HCT116 (cell line): ENCODE measurements around the gene AGAP1. TPM values are rescaled to one million over a fixed set of nuclear protein-coding genes. Genes with fewer than 3 reads are reported as not detected.

Experiments
- ATAC-seq: fragments of 200-7000 bp; cut with Tn5 transposase; 2 replicates; pipeline ENCODE4 v1.9.1; 2020; ENCODE audit warnings: mild to moderate bottlenecking, moderate library complexity
- BruUV-seq: library from RNA; stranded (reverse); fragments of 400-500 nt; replicated peaks from 2 replicates; lab custom pipeline; 2021; lab: Mats Ljungman, UMichigan
- CTCF ChIA-PET: fragments of 300-600 bp; sonication (Branson Sonifier 250); formaldehyde crosslinking; loops from one replicate; lab custom pipeline; 2021; ENCODE audit warnings: antibody characterized with exemption; lab: Charles Lee
- POLR2A ChIA-PET: fragments of 300-600, 350-600 bp; sonication (Branson Sonifier 250); formaldehyde crosslinking; loops from one replicate; lab custom pipeline; 2021; ENCODE audit warnings: antibody characterized with exemption; lab: Charles Lee
- RAD21 ChIA-PET, 2 experiments: fragments of 300-600 bp; sonication (Branson Sonifier 250); formaldehyde crosslinking; loops; one replicate each; lab custom pipeline; 2023; ENCODE audit warnings: low total read pairs in 2 of 2; ENCODE audit not compliant: uncharacterized antibody in 2 of 2, unreplicated experiment in 2 of 2, low non-redundant PET in 1 of 2; lab: Charles Lee
- DNase-seq: peaks from one replicate; pipeline ENCODE4 v3.0.0-alpha.2; 2010; ENCODE audit warnings: low read depth, low spot score
- H2AFZ ChIP-seq: fragments of 200-600 bp; shearing (Covaris generic), sonication (generic); 2 replicates; pipeline ENCODE4 v1.6.1; 2017; ENCODE audit warnings: low read depth, mixed run types, mixed read lengths, antibody characterized with exemption, low read length; ENCODE audit not compliant: poor library complexity, severe bottlenecking
- H3K27ac ChIP-seq: 2 replicates; pipeline ENCODE4 v1.5.1; 2012; ENCODE audit warnings: low read depth, low read length
- H3K27me3 ChIP-seq: fragments of 200-600 bp; sonication (generic); 2 replicates; pipeline ENCODE4 v1.6.1; 2016; ENCODE audit warnings: mixed run types, low read length, mixed read lengths; ENCODE audit not compliant: insufficient read depth
- H3K36me3 ChIP-seq, 2 experiments: fragments of 200-500 bp in 1 of 2; fragments of 200-600 bp in 1 of 2; sonication (Bioruptor generic) in 1 of 2; sonication (generic) in 1 of 2; 2 replicates each; pipeline versions ENCODE4 v1.5.1 to v1.6.1; 2014 to 2016; ENCODE audit warnings: low read length in 2 of 2, inconsistent platforms in 1 of 2, mixed read lengths in 1 of 2, mixed run types in 1 of 2; ENCODE audit not compliant: insufficient read depth in 2 of 2, control insufficient read depth in 1 of 2
- H3K4me1 ChIP-seq, 2 experiments: fragments of 200-600 bp in 1 of 2; sonication (generic) in 1 of 2; 2 replicates each; pipeline versions ENCODE4 v1.5.1 to v1.6.1; 2012 to 2017; ENCODE audit warnings: low read length in 2 of 2, inconsistent platforms in 1 of 2, mild to moderate bottlenecking in 1 of 2, mixed read lengths in 1 of 2, mixed run types in 1 of 2, moderate library complexity in 1 of 2; ENCODE audit not compliant: insufficient read depth in 2 of 2, control insufficient read depth in 1 of 2
- H3K4me2 ChIP-seq: fragments of 200-600 bp; sonication (generic); 2 replicates; pipeline ENCODE4 v1.6.1; 2017; ENCODE audit warnings: mixed run types, low read length, mixed read lengths
- H3K4me3 ChIP-seq, 2 experiments: fragments of 200-600 bp in 1 of 2; sonication (generic) in 1 of 2; replicated peaks in 1 of 2; 2 replicates each; pipeline ENCODE4 v1.5.1; 2011 to 2016; ENCODE audit warnings: low read length in 2 of 2, control low read depth in 1 of 2, low read depth in 1 of 2, mild to moderate bottlenecking in 1 of 2, mixed read lengths in 1 of 2, mixed run types in 1 of 2
- H3K79me2 ChIP-seq: fragments of 200-600 bp; sonication (generic); 2 replicates; pipeline ENCODE4 v1.6.1; 2017; ENCODE audit warnings: mild to moderate bottlenecking, mixed run types, low read length, moderate library complexity, mixed read lengths; ENCODE audit not compliant: insufficient read depth
- H3K9ac ChIP-seq: fragments of 200-600 bp; sonication (generic); 2 replicates; pipeline ENCODE4 v1.6.1; 2016; ENCODE audit warnings: low read length, mixed read lengths
- H3K9me2 ChIP-seq: fragments of 200-600 bp; sonication (generic), shearing (Covaris generic); 2 replicates; pipeline ENCODE4 v1.6.1; 2017; ENCODE audit warnings: mixed run types, mild to moderate bottlenecking, moderate library complexity; ENCODE audit not compliant: insufficient read depth
- H3K9me3 ChIP-seq, 2 experiments: fragments of 200-500 bp in 1 of 2; fragments of 200-600 bp in 1 of 2; sonication (Bioruptor generic) in 1 of 2; sonication (generic) in 1 of 2; 2 replicates each; pipeline ENCODE4 v1.6.1; 2014 to 2017; ENCODE audit warnings: low read length in 2 of 2, mixed read lengths in 2 of 2, inconsistent platforms in 1 of 2, low read depth in 1 of 2, mild to moderate bottlenecking in 1 of 2, mixed run types in 1 of 2, moderate library complexity in 1 of 2; ENCODE audit not compliant: control insufficient read depth in 1 of 2, insufficient read depth in 1 of 2
- H4K20me1 ChIP-seq: fragments of 200-600 bp; sonication (generic), shearing (Covaris generic); 2 replicates; pipeline ENCODE4 v1.6.1; 2017; ENCODE audit warnings: mixed run types, mild to moderate bottlenecking, moderate library complexity; ENCODE audit not compliant: insufficient read depth
- EGR1 ChIP-seq: IDR thresholded peaks from 2 replicates; pipeline ENCODE4 v1.6.1; 2012; ENCODE audit warnings: low read depth
- EZH2 ChIP-seq: fragments of 200-600 bp; sonication (generic); IDR thresholded peaks from 2 replicates; pipeline ENCODE4 v1.6.1; 2017; ENCODE audit warnings: antibody characterized with exemption, mixed run types
- RAD21 ChIP-seq: IDR thresholded peaks from 2 replicates; pipeline ENCODE4 v1.6.1; 2012; ENCODE audit warnings: low read depth, mild to moderate bottlenecking
- SIN3A ChIP-seq: IDR thresholded peaks from 2 replicates; pipeline ENCODE4 v1.6.1; 2012; ENCODE audit warnings: low read depth
- SRF ChIP-seq: IDR thresholded peaks from 2 replicates; pipeline ENCODE4 v1.6.1; 2012; ENCODE audit warnings: low read depth
- intact Hi-C: fragments of 100-400 bp; cut with micrococcal nuclease; formaldehyde crosslinking; loops from 2 replicates; pipeline ENCODE4 v1.10.0; 2022
- total RNA-seq: library from RNA; stranded (reverse); gene quantifications from one replicate; pipeline ENCODE4 v1.2.1, GENCODE V29; 2021; ENCODE audit not compliant: unreplicated experiment
- TF ChIP-seq, protein P1 (sequence below): IDR thresholded peaks from 2 replicates; pipeline ENCODE4 v1.6.1; 2011; ENCODE audit warnings: mild to moderate bottlenecking, low read length, moderate library complexity; ENCODE audit not compliant: insufficient replicate concordance; ENCODE audit errors: extremely low read depth
- TF ChIP-seq, protein P2 (sequence below), 3 experiments: fragments of 200-600 bp in 1 of 3; sonication (generic) in 1 of 3; IDR thresholded peaks in 2 of 3; conservative IDR thresholded peaks in 1 of 3; 2 replicates each; pipeline ENCODE4 v1.5.1; 2012 to 2017; ENCODE audit warnings: low read depth in 2 of 3, low read length in 2 of 3, antibody characterized with exemption in 1 of 3, borderline replicate concordance in 1 of 3, control low read depth in 1 of 3, mild to moderate bottlenecking in 1 of 3, mixed read lengths in 1 of 3, mixed run types in 1 of 3, moderate library complexity in 1 of 3; ENCODE audit not compliant: insufficient read depth in 1 of 3

AGAP1 gene
- total RNA-seq, 1 experiment from 2014 or later: 43.8 TPM

DNA sequence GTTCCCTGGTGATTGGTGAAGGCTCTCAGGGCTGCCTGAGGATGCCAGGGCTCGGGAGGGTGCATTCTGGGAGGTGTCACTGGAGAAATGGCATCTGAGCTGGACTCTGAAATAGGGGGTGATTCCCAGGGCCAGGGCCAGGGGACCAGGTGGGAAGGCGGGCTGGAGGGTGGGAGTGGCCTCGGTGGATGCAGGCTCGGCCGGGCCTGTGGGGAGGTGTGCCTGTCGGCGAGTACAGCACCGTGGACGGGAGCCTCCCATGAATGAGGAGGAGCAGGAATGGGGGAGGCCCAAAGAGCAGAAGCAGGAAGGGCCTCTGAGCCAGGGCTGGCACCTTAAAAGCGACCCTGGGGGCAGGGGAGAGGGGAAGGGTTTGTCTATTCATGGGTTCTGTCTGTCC is 557.5 kb downstream of the AGAP1 start:
- Histone ChIP-seq H3K4me2 (no peak overlapping the region), H3K79me2 (no peaks in the 10 kb centered on the region), H3K4me1 (peaks cover 0 to 3% of the 10 kb centered on the region in 2 experiments; a peak in 1 of 4 replicates), H3K4me3 (no peak overlapping the region), H3K9ac (no peak overlapping the region), H2AFZ (no peak overlapping the region), H3K27ac (no peak overlapping the region), H4K20me1 (no peaks in the 10 kb centered on the region), H3K36me3 (peaks cover 0 to 2% of the 10 kb centered on the region in 2 experiments; a peak in 1 of 4 replicates)
- DNase-seq (no peak), ATAC-seq (no peak)
- RAD21 ChIA-PET: no interaction called here
- BruUV-seq: no TSS peak
- intact Hi-C loops: no loop called here
- TF ChIP-seq SIN3A (no peak), SRF (no peak), RAD21 (no peak)
- TF ChIP-seq, protein P1, sequence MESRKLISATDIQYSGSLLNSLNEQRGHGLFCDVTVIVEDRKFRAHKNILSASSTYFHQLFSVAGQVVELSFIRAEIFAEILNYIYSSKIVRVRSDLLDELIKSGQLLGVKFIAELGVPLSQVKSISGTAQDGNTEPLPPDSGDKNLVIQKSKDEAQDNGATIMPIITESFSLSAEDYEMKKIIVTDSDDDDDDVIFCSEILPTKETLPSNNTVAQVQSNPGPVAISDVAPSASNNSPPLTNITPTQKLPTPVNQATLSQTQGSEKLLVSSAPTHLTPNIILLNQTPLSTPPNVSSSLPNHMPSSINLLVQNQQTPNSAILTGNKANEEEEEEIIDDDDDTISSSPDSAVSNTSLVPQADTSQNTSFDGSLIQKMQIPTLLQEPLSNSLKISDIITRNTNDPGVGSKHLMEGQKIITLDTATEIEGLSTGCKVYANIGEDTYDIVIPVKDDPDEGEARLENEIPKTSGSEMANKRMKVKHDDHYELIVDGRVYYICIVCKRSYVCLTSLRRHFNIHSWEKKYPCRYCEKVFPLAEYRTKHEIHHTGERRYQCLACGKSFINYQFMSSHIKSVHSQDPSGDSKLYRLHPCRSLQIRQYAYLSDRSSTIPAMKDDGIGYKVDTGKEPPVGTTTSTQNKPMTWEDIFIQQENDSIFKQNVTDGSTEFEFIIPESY: no peak
- TF ChIP-seq, all 23 proteins: peak for 0
- CTCF ChIA-PET: no interaction called here
- Histone ChIP-seq H3K9me3 (no peaks in the 10 kb centered on the region), H3K27me3 (no peaks in the 10 kb centered on the region), H3K9me2 (no peaks in the 10 kb centered on the region)
- POLR2A ChIA-PET: no interaction called here

DNA sequence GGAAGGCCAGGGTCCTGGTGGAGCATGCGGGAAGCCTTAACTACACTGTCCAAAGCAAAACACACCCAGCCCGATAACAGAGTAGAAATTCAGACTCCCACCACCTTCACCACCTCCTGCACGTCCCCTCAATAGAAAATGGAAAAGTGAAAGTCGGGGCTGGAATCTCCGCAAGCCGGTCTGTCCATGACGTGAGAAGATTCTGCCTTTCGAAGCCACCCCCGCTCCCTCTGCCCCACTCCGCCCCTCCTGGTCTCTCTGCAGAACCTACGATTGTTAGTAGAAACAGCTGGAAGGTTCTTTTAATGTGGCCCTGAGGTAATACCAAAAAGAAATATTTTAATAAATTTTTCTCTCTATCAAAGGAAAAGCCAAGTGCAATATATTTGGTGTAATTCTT is 558.0 kb downstream of the AGAP1 start:
- Histone ChIP-seq H3K27ac (no peak overlapping the region), H3K36me3 (peaks cover 0 to 2% of the 10 kb centered on the region in 2 experiments; a peak in 1 of 4 replicates), H3K9me2 (no peaks in the 10 kb centered on the region), H3K4me3 (no peak overlapping the region), H3K4me2 (no peak overlapping the region), H3K79me2 (no peaks in the 10 kb centered on the region), H3K4me1 (peaks cover 0 to 3% of the 10 kb centered on the region in 2 experiments; a peak in 1 of 4 replicates), H2AFZ (no peak overlapping the region), H3K27me3 (no peaks in the 10 kb centered on the region), H3K9me3 (no peaks in the 10 kb centered on the region), H3K9ac (no peak overlapping the region), H4K20me1 (no peaks in the 10 kb centered on the region)
- ATAC-seq (no peak), DNase-seq (no peak)
- ChIA-PET CTCF (no interaction called here), POLR2A (no interaction called here), RAD21 (no interaction called here)
- intact Hi-C loops: no loop called here
- BruUV-seq: no TSS peak
- no peak for TF ChIP-seq EGR1
- TF ChIP-seq, protein P2, sequence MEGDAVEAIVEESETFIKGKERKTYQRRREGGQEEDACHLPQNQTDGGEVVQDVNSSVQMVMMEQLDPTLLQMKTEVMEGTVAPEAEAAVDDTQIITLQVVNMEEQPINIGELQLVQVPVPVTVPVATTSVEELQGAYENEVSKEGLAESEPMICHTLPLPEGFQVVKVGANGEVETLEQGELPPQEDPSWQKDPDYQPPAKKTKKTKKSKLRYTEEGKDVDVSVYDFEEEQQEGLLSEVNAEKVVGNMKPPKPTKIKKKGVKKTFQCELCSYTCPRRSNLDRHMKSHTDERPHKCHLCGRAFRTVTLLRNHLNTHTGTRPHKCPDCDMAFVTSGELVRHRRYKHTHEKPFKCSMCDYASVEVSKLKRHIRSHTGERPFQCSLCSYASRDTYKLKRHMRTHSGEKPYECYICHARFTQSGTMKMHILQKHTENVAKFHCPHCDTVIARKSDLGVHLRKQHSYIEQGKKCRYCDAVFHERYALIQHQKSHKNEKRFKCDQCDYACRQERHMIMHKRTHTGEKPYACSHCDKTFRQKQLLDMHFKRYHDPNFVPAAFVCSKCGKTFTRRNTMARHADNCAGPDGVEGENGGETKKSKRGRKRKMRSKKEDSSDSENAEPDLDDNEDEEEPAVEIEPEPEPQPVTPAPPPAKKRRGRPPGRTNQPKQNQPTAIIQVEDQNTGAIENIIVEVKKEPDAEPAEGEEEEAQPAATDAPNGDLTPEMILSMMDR (IDR thresholded peaks at IDR 0.05 in 2 of 3, conservative IDR thresholded peaks at IDR 0.05 in 1 of 3; ENCODE audit: borderline replicate concordance in 1 of 3, insufficient read depth in 1 of 3, low read depth in 2 of 3, low read length in 2 of 3): no peak
- TF ChIP-seq EZH2: no peak
